GM23338 (cell line): ENCODE data around the gene SEPTIN11. TPM values are rescaled to one million over a fixed set of nuclear protein-coding genes. Genes with fewer than 3 reads are reported as not detected.

Experiments
- ATAC-seq: fragments of 200-7000 bp; cut with Tn5 transposase; 3 replicates; pipeline ENCODE4 v1.9.1; 2020
- DNase-seq: peaks from one replicate; pipeline ENCODE4 v3.0.0-alpha.2; 2015; ENCODE audit warnings: low spot score
- H2AFZ ChIP-seq: fragments of 200-600 bp; sonication (generic); 2 replicates; pipeline ENCODE4 v1.8.0; 2016; ENCODE audit warnings: antibody characterized with exemption, mild to moderate bottlenecking, moderate library complexity
- H3F3A ChIP-seq: fragments of 200-600 bp; sonication (generic); replicated peaks from 2 replicates; pipeline ENCODE4 v1.8.0; 2017; ENCODE audit warnings: antibody characterized with exemption, mixed run types, low read depth
- H3K27ac ChIP-seq: fragments of 200-600 bp; sonication (generic); 2 replicates; pipeline ENCODE4 v1.6.1; 2016; ENCODE audit warnings: low read depth
- H3K27me3 ChIP-seq: fragments of 200-600 bp; sonication (generic); 2 replicates; pipeline ENCODE4 v1.8.0; 2016; ENCODE audit warnings: mild to moderate bottlenecking, mixed run types, moderate library complexity; ENCODE audit not compliant: insufficient read depth
- H3K36me3 ChIP-seq: fragments of 200-600 bp; sonication (generic); 2 replicates; pipeline ENCODE4 v1.8.0; 2016; ENCODE audit warnings: mild to moderate bottlenecking; ENCODE audit not compliant: insufficient read depth
- H3K4me1 ChIP-seq: fragments of 200-600 bp; sonication (generic); 2 replicates; pipeline ENCODE4 v1.8.0; 2016; ENCODE audit warnings: mild to moderate bottlenecking, moderate library complexity; ENCODE audit not compliant: insufficient read depth
- H3K4me2 ChIP-seq: fragments of 200-600 bp; sonication (generic); 2 replicates; pipeline ENCODE4 v1.7.1; 2017; ENCODE audit warnings: mixed run types
- H3K4me3 ChIP-seq: fragments of 200-600 bp; sonication (generic); 2 replicates; pipeline ENCODE4 v1.6.1; 2016; ENCODE audit warnings: mixed run types
- H3K79me2 ChIP-seq: fragments of 200-600 bp; sonication (generic); replicated peaks from 2 replicates; pipeline ENCODE4 v1.8.0; 2017; ENCODE audit warnings: mild to moderate bottlenecking; ENCODE audit not compliant: insufficient read depth
- H3K9me2 ChIP-seq: fragments of 200-600 bp; sonication (generic); 2 replicates; pipeline ENCODE4 v1.8.0; 2017; ENCODE audit not compliant: insufficient read depth
- H4K20me1 ChIP-seq: fragments of 200-600 bp; sonication (generic); replicated peaks from 2 replicates; pipeline ENCODE4 v1.8.0; 2017; ENCODE audit warnings: mild to moderate bottlenecking; ENCODE audit not compliant: insufficient read depth
- H3K27ac Mint-ChIP-seq: 2 replicates; pipeline ENCODE4 v1.8.0; 2020; ENCODE audit warnings: inconsistent platforms, mild to moderate bottlenecking, moderate library complexity, mixed read lengths
- H3K27me3 Mint-ChIP-seq: 3 replicates; pipeline ENCODE4 v1.8.0; 2022; ENCODE audit warnings: low read depth, mild to moderate bottlenecking, moderate library complexity, mixed read lengths, inconsistent platforms; ENCODE audit not compliant: insufficient read depth, poor library complexity
- H3K36me3 Mint-ChIP-seq: 3 replicates; pipeline ENCODE4 v1.8.0; 2021; ENCODE audit warnings: low read depth, mild to moderate bottlenecking, inconsistent platforms, moderate library complexity, mixed read lengths
- H3K4me1 Mint-ChIP-seq: 3 replicates; pipeline ENCODE4 v1.8.0; 2020; ENCODE audit warnings: mild to moderate bottlenecking, inconsistent platforms, mixed read lengths
- H3K4me3 Mint-ChIP-seq: 3 replicates; pipeline ENCODE4 v1.8.0; 2021; ENCODE audit warnings: moderate library complexity, mild to moderate bottlenecking, inconsistent platforms, mixed read lengths
- H3K9me3 Mint-ChIP-seq: 3 replicates; pipeline ENCODE4 v1.8.0; 2020; ENCODE audit warnings: moderate library complexity, mild to moderate bottlenecking, inconsistent platforms, mixed read lengths
- CREB1 ChIP-seq: fragments of 250-450 bp; sonication (Bioruptor Pico); IDR thresholded peaks from 2 replicates; pipeline ENCODE4 v1.5.0; 2020; ENCODE audit warnings: low read depth, mild to moderate bottlenecking, moderate library complexity
- JUNB ChIP-seq: IDR thresholded peaks from one replicate; pipeline ENCODE4 v1.6.1; 2016; ENCODE audit warnings: antibody characterized with exemption; ENCODE audit not compliant: unreplicated experiment
- REST ChIP-seq: IDR thresholded peaks from one replicate; pipeline ENCODE4 v1.6.1; 2018; ENCODE audit warnings: antibody characterized with exemption; ENCODE audit not compliant: unreplicated experiment
- ZNF114 ChIP-seq: fragments of 250-450 bp; sonication (Bioruptor Pico); IDR thresholded peaks from 2 replicates; pipeline ENCODE4 v1.5.0; 2020; ENCODE audit warnings: mild to moderate bottlenecking, moderate library complexity
- ZNF462 ChIP-seq: fragments of 250-450 bp; sonication (Bioruptor Pico); IDR thresholded peaks from 2 replicates; pipeline ENCODE4 v1.5.0; 2020; ENCODE audit warnings: mild to moderate bottlenecking, moderate library complexity
- polyA plus RNA-seq: library from polyadenylated mRNA; unstranded; fragments of >200 nt; fragmentation: Nextera tagmentation; extraction: Ambion mirVana; gene quantifications from 2 replicates; pipeline ENCODE4 v1.2.1, GENCODE V29; 2016
- total RNA-seq: library from RNA; depleted of rRNA; stranded (reverse); fragments of >200 nt; shearing (Covaris generic); gene quantifications from 2 replicates; pipeline ENCODE4 v1.2.3, GENCODE V29; 2014

The SEPTIN11 gene
- total and polyA plus RNA-seq, 2 experiments from 2014 or later = 80.0 to 81.6 TPM

GRCh38 chr4:76923619-76924357, 25.8 kb upstream of the SEPTIN11 start:
- DNase-seq = no peak
- H3K4me3 Mint-ChIP-seq = no peak overlapping the region

GRCh38 chr4:76926841-76927240, 22.7 kb upstream of the SEPTIN11 start:
- Mint-ChIP-seq H3K4me1 (peaks cover 4% of the 10 kb centered on the region; the same call in 2 of the 3 replicates), H3K36me3 (no peaks in the 10 kb centered on the region), H3K27me3 (no peaks in the 10 kb centered on the region), H3K27ac (no peak overlapping the region), H3K4me3 (no peak overlapping the region), H3K9me3 (no peaks in the 10 kb centered on the region)
- Histone ChIP-seq H4K20me1 (no peaks in the 10 kb centered on the region), H3K4me2 (no peak overlapping the region), H3K36me3 (no peaks in the 10 kb centered on the region), H3K9me2 (no peaks in the 10 kb centered on the region; the same call in 1 of the 2 replicates), H3K4me3 (no peak overlapping the region), H3K27ac (no peak overlapping the region), H3K27me3 (no peaks in the 10 kb centered on the region), H3K79me2 (no peaks in the 10 kb centered on the region), H2AFZ (0 out of 2 replicates have a peak overlapping the region, but pooled peaks have one; percentile 34), H3F3A (no peaks in the 10 kb centered on the region), H3K4me1 (no peaks in the 10 kb centered on the region)
- ATAC-seq (no peak), DNase-seq (no peak)
- no peak for TF ChIP-seq ZNF114 (CRISPR knock-in tag)
- TF ChIP-seq REST = no peak
- TF ChIP-seq ZNF462 (CRISPR knock-in tag) = no peak

More at GRCh38 chr4:76923619-76924357, 25.8 kb upstream of the SEPTIN11 start:
- H2AFZ ChIP-seq = no peak overlapping the region
- no peaks in the 10 kb centered on the region for H4K20me1 ChIP-seq
- no peaks in the 10 kb centered on the region; the same call in 1 of the 2 replicates for H3K9me2 ChIP-seq
- Mint-ChIP-seq H3K36me3 (peaks cover 7% of the 10 kb centered on the region; the same call in 2 of the 3 replicates), H3K9me3 (peaks cover 9% of the 10 kb centered on the region; the same call in 2 of the 3 replicates), H3K4me1 (peaks cover 4% of the 10 kb centered on the region; the same call in 2 of the 3 replicates), H3K27ac (no peak overlapping the region), H3K27me3 (no peaks in the 10 kb centered on the region)
- H3F3A ChIP-seq = no peaks in the 10 kb centered on the region
- H3K4me3 ChIP-seq = no peak overlapping the region
- no peaks in the 10 kb centered on the region for H3K79me2 ChIP-seq
- ATAC-seq = no peak
- H3K4me2 ChIP-seq = no peak overlapping the region
- no peak overlapping the region for H3K27ac ChIP-seq
- H3K36me3 ChIP-seq = no peaks in the 10 kb centered on the region
- TF ChIP-seq ZNF114 (CRISPR knock-in tag) (no peak), CREB1 (CRISPR knock-in tag) (no peak), JUNB (no peak)
- H3K27me3 ChIP-seq = no peaks in the 10 kb centered on the region
- H3K4me1 ChIP-seq = no peaks in the 10 kb centered on the region
